SJCRH30 (cell line): ENCODE data around the gene REN. TPM values are rescaled to one million over a fixed set of nuclear protein-coding genes. Genes with fewer than 3 reads are reported as not detected.

Source experiments
- DNase-seq, 2 experiments: peaks; one replicate each; pipeline ENCODE4 v3.0.0-alpha.2; 2015 to 2020
- H3K27ac ChIP-seq: fragments of 250-450 bp; sonication (Bioruptor Pico); 2 replicates; pipeline ENCODE4 v1.5.1; 2020; ENCODE audit warnings: mild to moderate bottlenecking, moderate library complexity
- H3K27me3 ChIP-seq: fragments of 250-450 bp; sonication (Bioruptor Pico); 2 replicates; pipeline ENCODE4 v1.5.1; 2020; ENCODE audit warnings: mild to moderate bottlenecking, moderate library complexity
- H3K36me3 ChIP-seq: fragments of 250-450 bp; sonication (Bioruptor Pico); 2 replicates; pipeline ENCODE4 v1.5.1; 2020; ENCODE audit warnings: mild to moderate bottlenecking, moderate library complexity
- H3K4me1 ChIP-seq: fragments of 250-450 bp; sonication (Bioruptor Pico); 2 replicates; pipeline ENCODE4 v1.5.1; 2020; ENCODE audit warnings: mild to moderate bottlenecking, moderate library complexity
- H3K4me3 ChIP-seq: fragments of 250-450 bp; sonication (Bioruptor Pico); 2 replicates; pipeline ENCODE4 v1.5.1; 2020; ENCODE audit warnings: mild to moderate bottlenecking, moderate library complexity
- H3K9me3 ChIP-seq: fragments of 250-450 bp; sonication (Bioruptor Pico); replicated peaks from 2 replicates; pipeline ENCODE4 v1.5.1; 2020; ENCODE audit warnings: mild to moderate bottlenecking, moderate library complexity
- total RNA-seq: library from RNA; depleted of rRNA; stranded (reverse); fragments of >200 nt; shearing (Covaris generic); gene quantifications from 2 replicates; pipeline ENCODE4 v1.2.3, GENCODE V29; 2014

Gene REN
- total RNA-seq, 1 experiment from 2014 or later = not detected

DNA sequence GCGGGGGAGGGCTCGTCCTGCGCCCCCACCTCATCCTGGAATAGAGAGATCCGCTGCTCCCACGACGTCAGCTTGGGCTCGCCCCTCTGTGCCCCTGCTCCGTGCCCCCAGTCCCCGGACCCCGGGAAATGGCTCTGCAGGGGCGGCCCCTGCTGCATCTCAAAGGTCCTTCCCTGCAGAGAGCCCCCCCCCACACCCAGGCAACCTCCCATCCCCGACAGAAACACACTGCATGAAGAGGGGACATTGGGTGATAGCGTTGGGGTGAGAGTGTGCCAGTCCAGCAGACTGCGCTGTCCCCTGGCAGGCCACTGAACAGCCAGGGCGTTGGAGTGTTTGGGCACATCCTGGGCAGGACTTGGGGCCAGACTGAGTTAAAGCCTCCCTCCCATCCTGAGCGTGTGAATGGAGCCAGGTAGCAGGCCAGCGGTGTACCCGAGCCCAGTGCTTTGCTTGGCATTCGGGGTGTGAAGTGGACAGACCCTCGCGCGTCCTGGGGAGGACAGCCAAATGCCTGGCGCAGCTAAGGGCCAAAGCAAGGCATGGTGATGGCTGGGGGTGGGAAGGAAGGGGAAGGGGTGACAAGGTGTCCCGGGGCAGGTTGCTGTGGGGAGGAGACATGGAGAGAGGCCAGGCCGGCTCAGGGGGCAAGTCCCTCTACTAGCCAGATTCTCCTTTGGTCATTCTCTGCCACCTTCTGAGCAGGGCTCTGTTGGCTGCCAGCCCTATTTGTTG lies 13.7 kb downstream of the REN start:
- Histone ChIP-seq H3K27ac (no peak overlapping the region), H3K4me3 (peak overlapping the region; percentile 73), H3K9me3 (no peaks in the 10 kb centered on the region), H3K27me3 (no peaks in the 10 kb centered on the region), H3K36me3 (no peaks in the 10 kb centered on the region), H3K4me1 (no peaks in the 10 kb centered on the region; the same call in 1 of the 2 replicates)
- no peak for DNase-seq

DNA sequence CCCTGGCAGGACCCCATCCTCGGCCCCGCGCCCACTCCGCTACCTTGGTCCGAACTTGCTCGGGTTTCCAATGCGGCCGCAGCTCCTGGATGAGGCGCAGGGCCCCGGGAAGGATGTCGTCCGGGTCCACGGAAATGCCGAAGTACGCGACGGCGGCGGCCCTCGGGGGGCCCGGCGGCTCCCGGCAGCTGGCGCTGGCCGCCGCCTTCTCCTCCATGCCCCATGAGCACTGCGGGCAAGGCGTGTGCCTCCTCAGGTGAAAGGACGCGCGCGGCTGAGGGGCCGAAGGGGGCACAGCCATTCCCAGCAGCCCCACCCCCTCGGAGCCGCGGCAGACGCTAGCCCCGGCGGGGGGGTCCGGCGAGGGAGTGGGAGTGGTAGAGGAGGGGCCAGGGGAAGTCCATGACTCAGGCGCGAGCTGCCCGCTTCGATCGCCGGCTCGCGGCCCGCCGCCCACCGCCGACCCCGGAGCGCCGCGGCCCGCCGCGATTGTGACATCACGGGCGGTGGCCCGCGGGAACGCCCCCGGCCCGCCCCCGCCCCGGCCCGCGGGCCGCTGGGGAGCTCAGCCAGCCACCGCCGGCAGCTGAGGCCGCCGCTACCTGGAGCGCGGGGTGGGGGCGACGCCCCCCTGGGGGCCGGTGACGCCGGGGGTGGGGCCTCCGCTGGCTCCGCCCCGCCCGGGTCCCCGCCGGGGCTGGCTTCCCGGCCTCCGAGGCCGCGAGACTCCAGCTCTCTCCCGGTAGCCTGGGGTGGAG lies 14.4 kb downstream of the REN start, which contains the start of gene ETNK2:
ETNK2 (minus strand) TSS at position 493 of the 758 bp plus-strand sequence; CDS start at position 301, 192 bp downstream.
- no peaks in the 10 kb centered on the region; the same call in 1 of the 2 replicates for H3K4me1 ChIP-seq
- H3K4me3 ChIP-seq = peak within 1 kb of the TSS; percentile 73
- DNase-seq = peak; percentile 71 to 76
- no peaks in the 10 kb centered on the region for H3K9me3 ChIP-seq
- H3K36me3 ChIP-seq = no peaks in the 10 kb centered on the region
- no peak within 1 kb of the TSS for H3K27ac ChIP-seq
- no peaks in the 10 kb centered on the region for H3K27me3 ChIP-seq

DNA sequence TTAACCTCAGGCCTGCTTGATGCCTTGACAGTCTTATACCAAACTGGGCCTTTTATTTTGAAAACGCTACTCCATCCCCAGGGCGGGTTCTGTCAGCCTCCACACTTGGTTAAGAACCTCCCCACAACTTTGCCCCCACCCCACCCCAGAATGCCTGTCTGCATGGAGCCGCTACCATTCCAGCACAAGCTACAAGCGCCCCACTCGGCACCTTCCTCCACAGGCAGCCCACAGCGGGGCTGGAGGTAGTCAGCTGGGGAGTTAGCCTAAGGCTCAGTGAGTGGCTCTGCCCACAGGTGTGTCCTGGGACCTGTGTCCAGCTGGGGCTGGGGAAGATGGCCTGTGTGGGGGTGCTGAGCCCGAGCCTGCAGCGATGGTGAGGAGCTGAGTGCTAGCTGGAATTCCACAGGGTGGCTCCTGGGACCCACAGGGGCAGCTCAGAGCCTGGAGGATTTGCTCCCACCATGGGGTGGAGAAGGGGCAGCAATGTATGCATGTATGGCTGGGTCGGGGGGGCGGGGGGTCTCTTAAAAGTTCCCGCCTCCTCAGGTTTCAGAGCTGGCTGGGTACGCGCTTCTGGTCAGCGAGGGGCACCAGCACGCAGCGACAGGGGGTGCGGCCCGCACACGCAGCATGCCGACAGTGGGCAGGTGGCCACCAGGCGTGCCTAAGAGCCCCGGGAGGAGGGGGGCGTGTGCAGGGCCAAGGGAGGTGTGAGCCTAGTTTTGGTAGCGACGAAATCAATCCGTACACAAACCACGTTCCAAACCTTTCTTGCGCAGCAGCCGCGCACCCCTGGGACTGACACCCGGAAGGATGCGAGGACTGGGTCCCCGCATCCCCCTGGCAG lies 15.2 kb downstream of the REN start:
- peak overlapping the region; percentile 73 for H3K4me3 ChIP-seq
- H3K27ac ChIP-seq = no peak overlapping the region
- no peaks in the 10 kb centered on the region for H3K36me3 ChIP-seq
- peak; percentile 35 to 44 for DNase-seq
- no peaks in the 10 kb centered on the region; the same call in 1 of the 2 replicates for H3K4me1 ChIP-seq
- no peaks in the 10 kb centered on the region for H3K9me3 ChIP-seq
- no peaks in the 10 kb centered on the region for H3K27me3 ChIP-seq

DNA sequence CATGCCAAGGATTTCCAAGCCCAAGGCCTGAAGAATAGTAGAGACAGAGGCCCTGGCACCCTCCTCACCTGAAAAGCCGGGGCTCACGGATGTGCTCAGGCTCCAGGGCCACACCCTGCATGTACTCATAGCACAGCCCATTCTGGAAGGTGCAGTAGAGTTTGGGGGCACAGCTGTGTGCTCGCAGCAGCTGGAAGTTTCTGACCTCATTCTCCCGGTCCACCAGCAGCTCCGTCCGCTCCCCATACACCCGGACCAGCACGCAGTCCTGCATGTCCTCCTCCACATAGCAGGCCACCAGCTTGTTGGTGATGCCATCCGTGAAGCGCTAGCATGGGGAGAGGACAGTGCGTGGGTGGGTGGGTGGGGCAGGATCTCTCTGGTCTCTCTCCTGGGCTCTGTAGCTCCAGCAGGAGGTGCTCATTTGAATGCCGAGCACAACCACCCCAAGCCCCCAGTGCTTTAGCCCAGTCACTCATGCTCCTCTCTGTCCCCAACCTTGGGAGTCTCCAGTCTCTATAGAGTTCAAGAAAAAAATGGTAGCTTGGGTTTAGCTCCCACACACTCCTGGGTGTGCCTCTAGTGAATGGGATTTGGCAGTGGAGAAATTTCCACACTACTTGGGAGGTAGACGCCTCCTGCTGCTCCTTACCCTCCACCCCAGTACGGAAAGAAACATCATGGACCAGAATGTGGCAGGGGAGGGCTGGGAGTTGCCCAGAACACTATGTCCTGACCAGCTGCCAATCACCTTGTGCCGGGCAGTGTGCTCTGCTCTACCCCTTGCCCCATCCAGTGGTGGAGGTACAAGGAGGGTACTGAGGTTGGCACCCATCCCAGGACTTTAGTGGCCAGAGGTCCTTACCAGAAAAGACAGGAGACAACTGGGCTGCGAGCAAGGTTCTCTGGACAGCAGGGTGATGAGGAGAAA lies 16.2 kb downstream of the REN start:
- no peak for DNase-seq
- H3K27me3 ChIP-seq = no peaks in the 10 kb centered on the region
- no peaks in the 10 kb centered on the region for H3K9me3 ChIP-seq
- no peaks in the 10 kb centered on the region; the same call in 1 of the 2 replicates for H3K4me1 ChIP-seq
- no peak overlapping the region for H3K4me3 ChIP-seq
- H3K36me3 ChIP-seq = no peaks in the 10 kb centered on the region
- no peak overlapping the region for H3K27ac ChIP-seq

DNA sequence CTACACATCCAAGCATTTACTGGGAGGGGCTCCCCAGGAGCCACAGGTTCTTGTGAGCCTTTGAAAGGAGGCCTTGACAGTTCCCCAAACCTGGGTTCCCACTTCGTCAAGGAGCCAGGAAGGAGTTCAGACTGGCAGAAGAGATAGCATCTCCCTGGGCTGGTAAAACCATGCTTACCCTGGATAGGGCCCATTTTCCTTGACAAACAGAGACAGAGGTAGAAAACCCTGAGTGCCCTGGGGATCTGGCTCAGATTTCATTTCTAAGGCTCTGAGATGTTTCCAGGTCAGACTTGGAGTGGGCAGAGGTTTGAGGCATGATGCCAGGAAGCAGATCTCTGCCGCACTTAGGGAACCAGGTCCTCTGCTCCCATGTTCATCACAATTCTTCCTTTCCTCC lies 17.0 kb downstream of the REN start:
- H3K36me3 ChIP-seq = no peaks in the 10 kb centered on the region
- H3K27me3 ChIP-seq = no peaks in the 10 kb centered on the region
- no peaks in the 10 kb centered on the region; the same call in 1 of the 2 replicates for H3K4me1 ChIP-seq
- no peaks in the 10 kb centered on the region for H3K9me3 ChIP-seq
- no peak for DNase-seq
- H3K27ac ChIP-seq = no peak overlapping the region
- no peak overlapping the region for H3K4me3 ChIP-seq

DNA sequence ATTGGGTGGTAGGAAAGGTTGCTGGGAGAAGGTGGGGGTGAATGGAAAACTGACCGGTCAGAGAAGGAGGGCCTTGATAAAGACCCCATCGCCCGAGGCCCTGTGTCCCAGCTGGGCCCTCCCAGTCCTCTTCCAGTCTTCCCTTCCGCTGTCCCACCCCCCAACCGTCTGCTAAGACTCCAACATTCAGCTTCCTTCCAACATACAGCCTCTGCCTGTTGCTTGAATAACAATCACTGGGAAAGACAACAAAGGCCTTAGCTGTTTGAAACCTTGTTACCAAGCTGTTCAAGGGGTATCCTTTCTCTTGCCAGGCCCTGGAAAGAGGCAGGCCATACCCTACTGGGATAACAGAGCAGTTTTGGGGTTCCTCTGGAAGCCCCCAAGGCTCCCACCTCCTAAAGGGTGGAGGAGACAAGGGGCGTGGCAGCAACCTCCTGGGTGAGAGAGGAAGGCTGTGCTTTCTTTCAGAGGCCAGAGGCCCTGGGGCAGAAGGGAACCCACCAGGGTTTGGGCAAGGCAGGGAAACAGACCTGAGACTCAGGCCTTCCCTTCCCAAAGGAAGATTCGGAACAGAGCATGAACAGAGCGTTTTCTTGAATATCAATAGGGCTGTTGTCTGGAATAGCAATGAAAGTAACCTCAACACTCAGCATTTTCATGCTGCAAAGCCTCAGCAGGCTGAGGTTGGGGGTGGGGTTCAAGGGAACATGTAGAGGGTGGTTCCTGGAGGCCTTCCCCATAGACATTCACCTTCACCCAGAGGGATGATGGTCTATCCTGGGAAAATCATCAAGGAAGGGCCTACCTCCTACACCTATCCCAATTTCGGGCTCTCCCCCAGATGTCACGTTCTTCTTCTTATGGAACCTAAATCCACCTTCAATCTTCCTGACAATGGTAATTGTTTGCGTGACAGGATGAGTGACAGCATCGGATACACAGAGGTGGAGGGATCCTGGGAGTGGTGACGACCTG lies 18.4 kb downstream of the REN start:
- no peak for DNase-seq
- Histone ChIP-seq H3K4me1 (no peaks in the 10 kb centered on the region; the same call in 1 of the 2 replicates), H3K9me3 (no peaks in the 10 kb centered on the region), H3K27ac (no peak overlapping the region), H3K36me3 (no peaks in the 10 kb centered on the region), H3K4me3 (no peak overlapping the region), H3K27me3 (no peaks in the 10 kb centered on the region)

DNA sequence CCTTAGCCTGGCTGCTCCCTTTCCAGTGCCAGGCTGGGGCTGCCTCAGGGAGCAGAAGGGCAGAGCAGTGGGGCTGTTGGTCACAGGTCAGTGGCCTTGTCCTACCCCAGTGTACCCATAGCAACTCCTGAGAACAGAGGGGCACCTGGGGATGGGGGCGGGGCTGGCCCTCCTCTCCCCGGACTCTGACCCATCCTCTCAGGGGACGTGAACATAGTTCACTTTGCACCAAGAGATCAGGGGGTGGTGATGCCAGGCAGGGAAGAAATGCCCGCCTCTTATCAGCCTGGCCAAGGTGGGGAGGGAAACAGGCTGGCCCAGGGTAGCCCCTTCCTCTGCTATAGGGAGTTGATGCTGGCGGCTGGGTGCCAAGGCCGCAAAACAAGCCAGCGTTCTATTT lies 19.2 kb downstream of the REN start:
- Histone ChIP-seq H3K4me1 (no peaks in the 10 kb centered on the region), H3K36me3 (no peaks in the 10 kb centered on the region), H3K4me3 (no peak overlapping the region), H3K27ac (no peak overlapping the region), H3K27me3 (no peaks in the 10 kb centered on the region), H3K9me3 (no peaks in the 10 kb centered on the region)
- DNase-seq = no peak

DNA sequence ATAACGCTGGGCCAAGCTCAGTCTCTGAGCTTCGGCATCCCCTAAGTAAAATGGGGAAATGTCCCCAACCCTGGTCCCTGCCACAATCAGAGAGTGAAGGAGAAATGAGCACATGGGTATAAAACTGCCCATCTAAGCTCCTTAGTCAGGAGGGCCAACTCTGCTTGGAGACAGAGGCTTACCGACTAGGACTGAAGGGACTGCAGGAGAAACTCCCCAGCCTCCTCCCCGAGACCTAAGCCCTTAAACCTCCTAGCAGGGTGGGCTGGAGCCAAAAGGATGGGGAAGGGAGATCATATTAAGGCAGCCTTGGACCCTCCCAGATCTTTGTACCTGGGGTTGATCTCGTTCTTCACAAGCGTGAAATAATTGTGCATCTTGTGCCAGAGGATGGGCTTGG lies 19.8 kb downstream of the REN start:
- Histone ChIP-seq H3K4me1 (no peaks in the 10 kb centered on the region), H3K36me3 (no peaks in the 10 kb centered on the region), H3K27ac (no peak overlapping the region), H3K4me3 (no peak overlapping the region), H3K27me3 (no peaks in the 10 kb centered on the region), H3K9me3 (no peaks in the 10 kb centered on the region)
- DNase-seq = no peak

DNA sequence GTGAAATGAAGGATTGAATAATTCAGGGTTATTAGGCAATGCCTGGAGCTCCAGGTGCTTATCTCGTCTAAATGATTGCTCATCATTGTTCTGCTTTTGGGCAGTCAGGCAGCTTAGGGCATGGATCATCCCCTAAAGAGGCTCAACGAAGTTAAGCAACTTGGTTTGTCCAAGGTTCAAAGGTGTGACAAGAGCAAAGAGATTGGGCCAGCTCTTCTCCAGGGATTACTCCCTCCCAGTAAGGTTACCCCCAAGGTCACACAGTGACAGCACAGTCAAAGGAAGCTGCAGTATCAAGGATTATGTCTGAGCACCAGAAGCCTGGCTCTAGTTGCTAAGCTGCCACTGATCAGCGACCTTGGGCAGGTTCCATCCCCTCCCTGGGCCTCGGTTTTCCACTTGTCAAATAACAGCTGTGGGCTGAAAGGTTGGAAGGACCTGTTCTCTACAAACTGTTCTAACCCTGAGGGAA lies 21.1 kb downstream of the REN start:
- Histone ChIP-seq H3K4me1 (no peaks in the 10 kb centered on the region), H3K4me3 (no peak overlapping the region), H3K9me3 (no peaks in the 10 kb centered on the region), H3K27me3 (no peaks in the 10 kb centered on the region), H3K36me3 (no peaks in the 10 kb centered on the region), H3K27ac (no peak overlapping the region)
- DNase-seq = no peak

DNA sequence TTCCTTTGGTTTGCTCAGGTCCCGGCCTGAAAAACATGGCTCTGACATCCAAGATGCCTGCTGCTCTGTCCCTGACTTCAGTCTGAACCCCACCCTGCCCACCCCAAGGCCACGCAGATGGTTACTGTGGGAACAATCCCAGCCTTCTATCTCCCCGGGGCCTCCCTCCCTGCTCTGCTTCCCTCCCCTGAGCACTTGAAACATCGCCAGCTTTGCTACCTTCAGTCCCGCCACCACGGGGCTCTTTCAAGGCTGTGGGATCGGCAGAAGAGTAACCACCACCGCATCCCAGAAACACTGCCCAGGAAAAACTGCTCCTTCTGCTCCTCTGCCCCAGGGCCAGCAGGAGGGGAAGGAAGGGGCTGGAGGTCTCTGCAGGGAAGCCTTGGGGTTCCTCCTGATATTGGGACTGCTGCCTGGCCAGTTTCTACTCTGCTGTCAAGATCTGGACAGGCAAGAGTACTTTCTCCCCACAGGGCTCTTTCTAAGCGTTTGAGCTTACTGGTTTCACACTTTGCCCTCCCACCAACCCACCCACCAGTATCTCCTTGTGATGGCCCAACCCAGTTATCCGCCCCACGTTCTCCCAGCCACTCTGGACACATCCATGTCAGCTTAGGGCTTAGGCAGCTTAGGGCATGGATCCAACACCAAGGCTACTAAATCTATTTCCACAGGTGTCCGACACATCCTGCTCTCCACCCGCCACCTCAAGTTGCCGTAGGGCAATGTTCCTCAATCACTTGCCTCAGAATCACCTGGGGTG lies 22.7 kb downstream of the REN start:
- H3K9me3 ChIP-seq = no peaks in the 10 kb centered on the region
- no peaks in the 10 kb centered on the region for H3K27me3 ChIP-seq
- H3K4me3 ChIP-seq = no peak overlapping the region
- no peaks in the 10 kb centered on the region for H3K4me1 ChIP-seq
- DNase-seq = no peak
- no peak overlapping the region for H3K27ac ChIP-seq
- no peaks in the 10 kb centered on the region for H3K36me3 ChIP-seq

DNA sequence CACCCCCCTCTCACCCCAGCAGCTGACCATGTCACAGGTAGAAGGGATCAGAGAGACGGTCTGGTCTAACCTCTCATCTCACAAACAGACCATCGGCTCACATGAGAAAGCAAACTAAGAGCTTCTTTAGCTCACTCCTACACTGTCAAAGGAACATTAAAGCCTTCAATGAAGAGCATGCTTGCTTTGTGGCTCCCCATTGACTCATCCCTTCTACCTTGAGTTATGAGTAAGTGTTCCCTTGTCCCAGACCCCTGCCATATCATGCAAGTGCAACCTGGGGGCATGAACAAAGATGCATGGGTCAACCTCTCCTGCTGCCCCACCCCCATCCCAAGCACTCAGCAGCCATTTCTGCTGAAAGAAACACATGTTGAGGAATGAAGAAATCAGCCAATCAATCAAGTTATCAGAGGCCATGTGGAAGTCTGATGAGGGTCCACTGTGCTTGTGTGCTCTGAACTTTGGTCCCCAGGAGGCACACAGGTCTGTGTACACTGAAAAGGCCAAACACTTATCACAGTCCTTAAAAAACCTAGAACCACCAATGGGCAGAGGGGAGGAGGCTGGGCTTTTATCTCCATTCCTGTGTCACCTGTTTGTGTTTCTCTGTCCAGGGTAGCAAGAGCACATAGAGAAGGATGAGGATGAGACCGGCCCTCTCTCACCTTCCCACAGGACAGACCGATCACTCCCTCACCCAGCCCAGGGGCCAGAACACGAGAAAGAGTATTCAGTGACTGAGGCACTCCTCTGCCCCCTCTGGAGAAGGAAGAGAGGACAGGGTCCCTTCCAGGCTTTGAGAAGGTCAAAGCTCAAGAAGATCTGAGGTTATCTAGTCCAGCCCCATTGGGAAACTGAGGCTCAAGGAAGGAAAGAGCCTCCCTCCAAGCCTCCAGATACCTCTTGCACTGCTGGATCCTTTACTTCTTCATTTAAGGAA lies 23.8 kb downstream of the REN start:
- Histone ChIP-seq H3K27ac (no peak overlapping the region), H3K9me3 (no peaks in the 10 kb centered on the region), H3K27me3 (no peaks in the 10 kb centered on the region), H3K4me3 (no peak overlapping the region), H3K4me1 (no peaks in the 10 kb centered on the region), H3K36me3 (no peaks in the 10 kb centered on the region)
- DNase-seq = no peak
